Memory B cell (primary cell): ENCODE data around the gene VKORC1.

ENCODE experiments used
- ATAC-seq: fragments of 150-1000 bp; cut with Tn5 transposase; 2 replicates; pipeline ENCODE4 v1.10.0; 2021; ENCODE audit warnings: low read depth, mild to moderate bottlenecking, moderate library complexity
- DNase-seq, 2 donors: peaks; one replicate each; pipeline ENCODE4 v3.0.0; 2022; ENCODE audit warnings: low spot score in 2 of 2
- H3K27ac Mint-ChIP-seq: one replicate; pipeline ENCODE4 v1.8.0; 2022; ENCODE audit warnings: mild to moderate bottlenecking, moderate library complexity, mixed read lengths
- H3K27me3 Mint-ChIP-seq: one replicate; pipeline ENCODE4 v1.8.0; 2022; ENCODE audit warnings: mixed read lengths
- H3K36me3 Mint-ChIP-seq: one replicate; pipeline ENCODE4 v1.8.0; 2022; ENCODE audit warnings: mild to moderate bottlenecking, mixed read lengths
- H3K4me1 Mint-ChIP-seq: one replicate; pipeline ENCODE4 v1.8.0; 2022; ENCODE audit warnings: mixed read lengths
- H3K4me3 Mint-ChIP-seq: one replicate; pipeline ENCODE4 v1.8.0; 2022; ENCODE audit warnings: mild to moderate bottlenecking, moderate library complexity, mixed read lengths
- H3K9me3 Mint-ChIP-seq: one replicate; pipeline ENCODE4 v1.8.0; 2022; ENCODE audit warnings: mixed read lengths

Gene VKORC1

GRCh38 chr16:31134091-31134571 lies 39.5 kb upstream of the VKORC1 start:
- no peaks in the 10 kb centered on the region for H3K4me1 Mint-ChIP-seq
- no peaks in the 10 kb centered on the region for H3K27me3 Mint-ChIP-seq
- ATAC-seq (no peak), DNase-seq (no peak)
- peaks cover 2% of the 10 kb centered on the region for H3K36me3 Mint-ChIP-seq
- no peaks in the 10 kb centered on the region for H3K9me3 Mint-ChIP-seq
- H3K27ac Mint-ChIP-seq, result no peak overlapping the region
- no peak overlapping the region for H3K4me3 Mint-ChIP-seq

GRCh38 chr16:31133046-31133501 lies 38.5 kb upstream of the VKORC1 start:
- H3K27me3 Mint-ChIP-seq, result no peaks in the 10 kb centered on the region
- H3K4me3 Mint-ChIP-seq, result no peak overlapping the region
- no peaks in the 10 kb centered on the region for H3K9me3 Mint-ChIP-seq
- H3K36me3 Mint-ChIP-seq, result peaks cover 2% of the 10 kb centered on the region
- no peak for DNase-seq
- no peaks in the 10 kb centered on the region for H3K4me1 Mint-ChIP-seq
- no peak for ATAC-seq
- H3K27ac Mint-ChIP-seq, result no peak overlapping the region

DNA sequence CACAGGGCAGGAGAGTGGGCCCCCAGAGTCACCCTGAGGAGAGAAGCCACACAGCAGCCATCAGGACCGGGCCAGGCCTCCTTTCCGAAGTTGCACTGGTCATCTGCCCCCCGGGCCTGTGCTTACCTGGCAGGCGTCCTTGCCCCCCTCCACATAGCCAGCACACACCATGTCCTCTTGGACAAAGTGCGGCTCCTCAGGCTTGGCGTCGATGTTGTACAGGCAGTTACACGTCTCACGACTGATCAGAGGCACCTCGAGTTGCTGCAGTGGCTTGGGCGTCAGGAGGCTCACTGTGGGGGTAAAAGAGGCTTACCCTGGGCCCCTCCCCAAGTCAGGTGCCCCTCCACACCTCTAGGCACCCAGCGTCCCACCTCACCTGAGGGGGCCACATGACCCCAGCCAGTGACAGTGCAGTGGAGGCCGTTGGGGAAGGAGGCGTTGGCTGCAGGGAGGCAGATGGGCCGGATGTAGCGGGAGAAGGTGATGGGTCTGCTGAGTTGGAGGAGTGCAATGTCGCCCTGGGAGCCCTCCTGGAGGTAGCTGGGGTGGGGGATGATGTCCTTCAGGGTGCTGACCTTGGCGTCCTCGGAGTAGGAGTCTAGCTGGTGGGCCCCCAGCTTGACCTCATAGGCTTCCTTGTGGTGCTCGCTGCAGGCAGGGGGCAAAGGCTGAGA lies 37.8 kb upstream of the VKORC1 start:
- Mint-ChIP-seq H3K27me3 (no peaks in the 10 kb centered on the region), H3K36me3 (peaks cover 7% of the 10 kb centered on the region), H3K4me3 (no peak overlapping the region), H3K9me3 (no peaks in the 10 kb centered on the region), H3K4me1 (no peaks in the 10 kb centered on the region), H3K27ac (no peak overlapping the region)
- DNase-seq, result no peak
- ATAC-seq, result no peak

GRCh38 chr16:31131841-31132271 lies 37.3 kb upstream of the VKORC1 start:
- H3K27ac Mint-ChIP-seq, result no peak overlapping the region
- no peak overlapping the region for H3K4me3 Mint-ChIP-seq

DNA sequence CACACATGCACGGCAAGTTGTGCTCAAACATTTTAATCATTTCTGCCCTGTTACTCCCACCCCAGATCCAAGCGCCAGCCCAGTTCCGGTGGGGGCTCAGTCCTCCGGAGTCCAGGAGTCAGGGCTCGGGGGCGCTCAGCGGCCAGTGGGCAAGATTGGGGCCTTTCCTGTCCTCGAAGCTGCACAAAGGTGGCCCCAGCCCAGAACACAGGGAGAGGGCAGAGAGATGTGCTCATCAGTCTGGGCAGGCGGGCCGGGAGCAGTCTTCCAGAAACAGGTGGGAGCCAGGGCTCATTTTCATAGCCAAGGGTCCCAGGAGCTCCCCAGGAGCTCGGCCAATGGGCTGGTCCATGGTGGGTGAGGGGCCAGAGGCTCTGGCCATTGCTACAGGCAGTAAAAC lies 36.8 kb upstream of the VKORC1 start:
- H3K4me3 Mint-ChIP-seq, result no peak overlapping the region

More at GRCh38 chr16:31131841-31132271, 37.3 kb upstream of the VKORC1 start:
- Mint-ChIP-seq H3K36me3 (peaks cover 7% of the 10 kb centered on the region), H3K27me3 (no peaks in the 10 kb centered on the region), H3K4me1 (no peaks in the 10 kb centered on the region), H3K9me3 (no peaks in the 10 kb centered on the region)
- ATAC-seq (no peak), DNase-seq (no peak)

GRCh38 chr16:31130899-31131298 lies 36.3 kb upstream of the VKORC1 start:
- Mint-ChIP-seq H3K36me3 (peaks cover 13% of the 10 kb centered on the region), H3K4me3 (no peak overlapping the region), H3K4me1 (no peaks in the 10 kb centered on the region), H3K27ac (no peak overlapping the region), H3K27me3 (no peaks in the 10 kb centered on the region), H3K9me3 (no peaks in the 10 kb centered on the region)
- ATAC-seq (no peak), DNase-seq (no peak)

More for the DNA sequence above, 36.8 kb upstream of the VKORC1 start:
- ATAC-seq (no peak), DNase-seq (no peak)
- Mint-ChIP-seq H3K27me3 (no peaks in the 10 kb centered on the region), H3K36me3 (peaks cover 8% of the 10 kb centered on the region), H3K4me1 (no peaks in the 10 kb centered on the region), H3K27ac (no peak overlapping the region), H3K9me3 (no peaks in the 10 kb centered on the region)

- ATAC-seq, result no peak
- Mint-ChIP-seq H3K27me3 (no peaks in the 10 kb centered on the region), H3K4me1 (no peaks in the 10 kb centered on the region), H3K9me3 (no peaks in the 10 kb centered on the region), H3K4me3 (no peak overlapping the region), H3K27ac (no peak overlapping the region), H3K36me3 (peaks cover 15% of the 10 kb centered on the region)
- no peak for DNase-seq
Observed at GRCh38 chr16:31130336-31130891, 35.8 kb upstream of the VKORC1 start.

DNA sequence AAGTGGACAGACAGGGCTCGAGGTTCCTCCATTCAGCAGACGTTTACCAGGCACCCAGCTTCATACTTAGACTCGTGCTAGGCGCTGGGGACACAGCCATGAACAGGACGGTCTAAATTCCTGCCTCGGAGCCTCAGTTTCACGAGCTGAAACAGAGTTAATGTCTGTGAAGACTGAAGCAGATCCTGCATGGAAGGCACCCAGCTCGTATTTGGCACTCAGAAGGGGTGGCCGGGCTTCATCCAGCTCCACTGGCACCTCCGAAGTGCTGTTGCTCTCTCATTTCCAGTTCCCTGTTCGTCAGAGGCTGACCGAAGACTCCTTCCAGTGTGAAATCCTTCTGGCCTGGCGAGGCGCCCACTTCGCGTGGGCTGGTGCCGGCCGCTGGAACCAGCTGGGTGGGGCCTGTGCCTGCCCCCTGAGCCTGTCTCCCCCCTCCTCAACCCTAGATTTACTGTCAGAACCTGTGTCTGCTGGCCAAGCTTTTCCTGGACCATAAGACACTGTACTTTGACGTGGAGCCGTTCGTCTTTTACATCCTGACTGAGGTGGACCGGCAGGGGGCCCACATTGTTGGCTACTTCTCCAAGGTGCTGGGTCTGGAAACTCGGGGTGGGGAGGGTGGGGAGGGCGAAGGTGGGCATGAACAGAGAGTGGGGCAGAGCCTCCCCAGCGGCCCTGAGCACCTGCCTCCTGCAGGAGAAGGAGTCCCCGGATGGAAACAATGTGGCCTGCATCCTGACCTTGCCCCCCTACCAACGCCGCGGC lies 35.2 kb upstream of the VKORC1 start:
- DNase-seq, result no peak
- Mint-ChIP-seq H3K27me3 (no peaks in the 10 kb centered on the region), H3K4me3 (no peak overlapping the region), H3K27ac (no peak overlapping the region), H3K9me3 (no peaks in the 10 kb centered on the region), H3K36me3 (peaks cover 15% of the 10 kb centered on the region), H3K4me1 (no peaks in the 10 kb centered on the region)
- ATAC-seq, result no peak

DNA sequence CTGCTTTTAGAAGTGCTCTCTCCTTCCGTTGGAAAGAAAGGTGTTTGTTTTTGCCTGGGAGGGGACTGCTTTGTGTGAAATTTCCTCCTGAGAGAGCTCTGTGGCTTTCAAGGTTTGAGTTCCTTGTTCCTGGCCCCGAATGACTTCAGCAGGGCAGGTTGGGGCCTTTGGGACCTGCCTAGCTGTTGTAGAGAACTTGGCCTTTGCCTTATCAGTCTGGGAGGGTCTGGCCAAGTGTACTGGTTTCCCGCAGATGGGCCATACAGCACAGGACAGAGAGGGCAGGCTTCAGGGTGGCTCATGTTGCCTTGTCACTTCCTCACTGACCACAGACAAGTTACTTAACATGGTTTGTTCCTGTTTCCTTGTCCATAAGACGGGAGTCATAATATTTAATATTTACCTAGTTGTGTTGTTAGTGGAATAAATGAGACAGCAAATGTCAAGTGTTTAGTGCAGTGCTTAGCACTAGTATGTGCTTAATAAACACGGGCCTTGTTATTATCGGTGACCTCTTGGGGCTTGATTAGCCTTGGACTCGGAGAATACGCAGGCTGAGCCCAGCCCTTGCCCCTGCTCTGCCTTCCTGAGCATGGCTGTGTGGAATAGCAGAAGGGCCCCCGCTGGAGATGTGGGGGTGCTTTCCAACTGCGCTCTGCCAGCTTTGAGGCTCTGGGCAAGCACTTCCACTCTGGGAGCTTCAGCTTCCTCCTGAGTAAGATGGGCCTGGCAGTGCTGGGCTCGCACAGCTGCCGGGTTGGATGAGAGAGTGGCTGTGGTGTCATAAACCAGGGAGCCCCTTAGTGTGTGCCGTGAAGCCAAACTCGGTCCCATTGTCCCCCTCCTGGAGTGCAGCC lies 34.3 kb upstream of the VKORC1 start:
- ATAC-seq, result no peak
- DNase-seq, result no peak
- H3K4me1 Mint-ChIP-seq, result no peaks in the 10 kb centered on the region
- no peaks in the 10 kb centered on the region for H3K9me3 Mint-ChIP-seq
- no peak overlapping the region for H3K27ac Mint-ChIP-seq
- H3K36me3 Mint-ChIP-seq, result peaks cover 15% of the 10 kb centered on the region
- no peak overlapping the region for H3K4me3 Mint-ChIP-seq
- H3K27me3 Mint-ChIP-seq, result no peaks in the 10 kb centered on the region

DNA sequence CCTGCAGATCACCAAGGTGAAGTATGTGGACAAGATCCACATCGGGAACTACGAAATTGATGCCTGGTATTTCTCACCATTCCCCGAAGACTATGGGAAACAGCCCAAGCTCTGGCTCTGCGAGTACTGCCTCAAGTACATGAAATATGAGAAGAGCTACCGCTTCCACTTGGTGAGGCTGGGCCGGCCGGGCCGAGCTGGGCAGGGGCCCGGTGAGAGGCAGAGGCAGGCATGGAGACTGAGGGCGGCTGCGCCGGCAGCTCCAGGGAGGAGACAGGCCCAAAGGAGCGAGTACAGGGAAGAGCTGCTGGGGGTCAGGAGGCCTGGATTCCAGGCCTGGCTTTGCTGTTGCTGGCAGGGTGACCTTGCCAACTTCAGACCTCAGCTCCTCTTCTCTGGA lies 32.6 kb upstream of the VKORC1 start:
- H3K36me3 Mint-ChIP-seq, result peaks cover 16% of the 10 kb centered on the region
- no peak for ATAC-seq
- no peaks in the 10 kb centered on the region for H3K9me3 Mint-ChIP-seq

GRCh38 chr16:31125844-31126243 lies 31.2 kb upstream of the VKORC1 start:
- H3K36me3 Mint-ChIP-seq, result peaks cover 19% of the 10 kb centered on the region
- H3K27ac Mint-ChIP-seq, result no peak overlapping the region
- no peaks in the 10 kb centered on the region for H3K9me3 Mint-ChIP-seq
- no peak for ATAC-seq
- H3K27me3 Mint-ChIP-seq, result no peaks in the 10 kb centered on the region
- H3K4me3 Mint-ChIP-seq, result no peak overlapping the region
- no peaks in the 10 kb centered on the region for H3K4me1 Mint-ChIP-seq
- no peak for DNase-seq

More for the DNA sequence above, 32.6 kb upstream of the VKORC1 start:
- Mint-ChIP-seq H3K4me3 (no peak overlapping the region), H3K27me3 (no peaks in the 10 kb centered on the region), H3K27ac (no peak overlapping the region), H3K4me1 (no peaks in the 10 kb centered on the region)
- DNase-seq, result no peak

DNA sequence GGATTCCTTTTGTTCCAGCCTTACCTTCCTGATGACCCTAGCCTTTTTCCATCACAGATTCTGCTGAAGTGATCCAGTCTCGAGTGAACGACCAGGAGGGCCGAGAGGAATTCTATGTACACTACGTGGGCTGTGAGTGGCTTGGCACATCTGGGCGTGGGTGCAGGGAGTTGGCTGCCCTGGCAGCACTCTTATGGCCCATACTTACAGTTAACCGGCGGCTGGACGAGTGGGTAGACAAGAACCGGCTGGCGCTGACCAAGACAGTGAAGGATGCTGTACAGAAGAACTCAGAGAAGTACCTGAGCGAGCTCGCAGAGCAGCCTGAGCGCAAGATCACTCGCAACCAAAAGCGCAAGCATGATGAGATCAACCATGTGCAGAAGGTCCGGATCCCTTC lies 25.5 kb upstream of the VKORC1 start:
- H3K4me3 Mint-ChIP-seq, result no peak overlapping the region
- no peak for DNase-seq
- no peak overlapping the region for H3K27ac Mint-ChIP-seq
- H3K27me3 Mint-ChIP-seq, result no peaks in the 10 kb centered on the region
- ATAC-seq, result no peak
- no peaks in the 10 kb centered on the region for H3K9me3 Mint-ChIP-seq
- H3K4me1 Mint-ChIP-seq, result peaks cover 9% of the 10 kb centered on the region
- H3K36me3 Mint-ChIP-seq, result peaks cover 18% of the 10 kb centered on the region

GRCh38 chr16:31118223-31119155 lies 23.9 kb upstream of the VKORC1 start:
- no peak for DNase-seq

More at GRCh38 chr16:31118223-31119155, 23.9 kb upstream of the VKORC1 start:
- H3K4me3 Mint-ChIP-seq, result peak overlapping the region; percentile 71
- ATAC-seq, result no peak
- H3K4me1 Mint-ChIP-seq, result peaks cover 11% of the 10 kb centered on the region
- peaks cover 18% of the 10 kb centered on the region for H3K36me3 Mint-ChIP-seq
- no peaks in the 10 kb centered on the region for H3K27me3 Mint-ChIP-seq
- H3K9me3 Mint-ChIP-seq, result no peaks in the 10 kb centered on the region
- peak overlapping the region; percentile 70 for H3K27ac Mint-ChIP-seq
